Measurements from ENCODE around the gene DNAAF2. TPM values are rescaled to one million over a fixed set of nuclear protein-coding genes. Genes with fewer than 3 reads are reported as not detected.

DNAAF2 gene
- total RNA-seq, 1 donor from 2014 or later = 7.3 TPM

DNA sequence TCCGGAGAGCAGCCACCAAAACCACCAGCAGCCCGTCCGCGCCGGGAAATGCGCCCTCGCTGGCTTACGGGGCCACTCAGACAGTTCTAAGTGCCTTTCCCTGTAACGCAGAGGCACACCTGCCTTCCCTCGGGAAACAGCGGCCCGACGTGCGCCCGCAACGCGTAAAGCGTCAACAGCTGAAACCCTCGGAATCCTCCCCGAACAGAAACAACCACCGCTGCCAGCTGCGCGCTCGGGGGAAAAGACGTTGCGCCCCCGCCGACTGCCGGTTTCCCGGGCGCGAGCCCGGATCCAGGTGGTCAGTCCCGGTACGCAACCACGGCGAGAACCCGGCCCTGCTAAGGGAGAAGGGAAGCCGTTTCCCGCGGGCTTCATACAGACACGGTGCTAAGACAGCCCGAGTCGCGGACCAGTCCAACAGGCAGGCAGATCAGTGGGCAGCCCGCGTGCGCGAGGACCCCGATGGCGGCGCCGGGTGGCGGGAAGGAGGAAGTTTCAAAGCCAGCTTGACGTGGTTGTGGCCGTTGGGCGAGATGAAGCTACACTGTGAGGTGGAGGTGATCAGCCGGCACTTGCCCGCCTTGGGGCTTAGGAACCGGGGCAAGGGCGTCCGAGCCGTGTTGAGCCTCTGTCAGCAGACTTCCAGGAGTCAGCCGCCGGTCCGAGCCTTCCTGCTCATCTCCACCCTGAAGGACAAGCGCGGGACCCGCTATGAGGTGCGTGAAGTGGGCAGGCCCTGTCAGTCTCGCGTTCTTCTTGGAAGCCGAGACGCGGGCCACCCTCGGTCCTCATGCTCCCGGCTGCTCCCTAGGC is 36.4 kb downstream of the DNAAF2 start, which contains the start of gene LRR1:
TSS of gene LRR1 (plus strand) at position 456 of the 816 bp plus-strand sequence. CDS start at position 537, 81 bp downstream.
- Mint-ChIP-seq H3K4me3 (ENCODE audit: unreplicated experiment) (peak within 1 kb of the TSS; percentile 93), H3K4me1 (ENCODE audit: unreplicated experiment) (peaks cover 22% of the 10 kb centered on the region), H3K36me3 (ENCODE audit: unreplicated experiment) (no peaks in the 10 kb centered on the region), H3K27ac (ENCODE audit: unreplicated experiment) (peak within 1 kb of the TSS; percentile 95), H3K9me3 (ENCODE audit: unreplicated experiment) (no peaks in the 10 kb centered on the region), H3K27me3 (ENCODE audit: unreplicated experiment) (no peaks in the 10 kb centered on the region)
- DNase-seq (ENCODE audit: extremely low spot score, unreplicated experiment) = peak; percentile 95
- TF ChIP-seq, protein P1, sequence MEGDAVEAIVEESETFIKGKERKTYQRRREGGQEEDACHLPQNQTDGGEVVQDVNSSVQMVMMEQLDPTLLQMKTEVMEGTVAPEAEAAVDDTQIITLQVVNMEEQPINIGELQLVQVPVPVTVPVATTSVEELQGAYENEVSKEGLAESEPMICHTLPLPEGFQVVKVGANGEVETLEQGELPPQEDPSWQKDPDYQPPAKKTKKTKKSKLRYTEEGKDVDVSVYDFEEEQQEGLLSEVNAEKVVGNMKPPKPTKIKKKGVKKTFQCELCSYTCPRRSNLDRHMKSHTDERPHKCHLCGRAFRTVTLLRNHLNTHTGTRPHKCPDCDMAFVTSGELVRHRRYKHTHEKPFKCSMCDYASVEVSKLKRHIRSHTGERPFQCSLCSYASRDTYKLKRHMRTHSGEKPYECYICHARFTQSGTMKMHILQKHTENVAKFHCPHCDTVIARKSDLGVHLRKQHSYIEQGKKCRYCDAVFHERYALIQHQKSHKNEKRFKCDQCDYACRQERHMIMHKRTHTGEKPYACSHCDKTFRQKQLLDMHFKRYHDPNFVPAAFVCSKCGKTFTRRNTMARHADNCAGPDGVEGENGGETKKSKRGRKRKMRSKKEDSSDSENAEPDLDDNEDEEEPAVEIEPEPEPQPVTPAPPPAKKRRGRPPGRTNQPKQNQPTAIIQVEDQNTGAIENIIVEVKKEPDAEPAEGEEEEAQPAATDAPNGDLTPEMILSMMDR (IDR thresholded peaks at IDR 0.05) = peak; percentile 7

- TF ChIP-seq, protein P1 (IDR thresholded peaks at IDR 0.05) = no peak
- Mint-ChIP-seq H3K4me3 (ENCODE audit: unreplicated experiment) (peak overlapping the region; percentile 93), H3K36me3 (ENCODE audit: unreplicated experiment) (no peaks in the 10 kb centered on the region), H3K4me1 (ENCODE audit: unreplicated experiment) (peaks cover 22% of the 10 kb centered on the region), H3K27me3 (ENCODE audit: unreplicated experiment) (no peaks in the 10 kb centered on the region), H3K27ac (ENCODE audit: unreplicated experiment) (peak overlapping the region; percentile 95), H3K9me3 (ENCODE audit: unreplicated experiment) (no peaks in the 10 kb centered on the region)
- DNase-seq (ENCODE audit: extremely low spot score, unreplicated experiment) = peak; percentile 59
Observed at GRCh38 chr14:49598189-49598484, 36.9 kb downstream of the DNAAF2 start.

- Mint-ChIP-seq H3K36me3 (ENCODE audit: unreplicated experiment) (no peaks in the 10 kb centered on the region), H3K27me3 (ENCODE audit: unreplicated experiment) (no peaks in the 10 kb centered on the region), H3K27ac (ENCODE audit: unreplicated experiment) (no peak overlapping the region), H3K4me3 (ENCODE audit: unreplicated experiment) (no peak overlapping the region), H3K4me1 (ENCODE audit: unreplicated experiment) (peaks cover 16% of the 10 kb centered on the region), H3K9me3 (ENCODE audit: unreplicated experiment) (no peaks in the 10 kb centered on the region)
- TF ChIP-seq, protein P1 (IDR thresholded peaks at IDR 0.05) = no peak
- no peak for DNase-seq (ENCODE audit: extremely low spot score, unreplicated experiment)
Observed at GRCh38 chr14:49594347-49595091, 40.5 kb downstream of the DNAAF2 start.

- no peaks in the 10 kb centered on the region for H3K36me3 Mint-ChIP-seq (ENCODE audit: unreplicated experiment)
Observed at GRCh38 chr14:49593016-49593415, 42.0 kb downstream of the DNAAF2 start.

More at GRCh38 chr14:49593016-49593415, 42.0 kb downstream of the DNAAF2 start:
- TF ChIP-seq, protein P1 (IDR thresholded peaks at IDR 0.05) = no peak
- Mint-ChIP-seq H3K4me3 (ENCODE audit: unreplicated experiment) (no peak overlapping the region), H3K27ac (ENCODE audit: unreplicated experiment) (no peak overlapping the region), H3K4me1 (ENCODE audit: unreplicated experiment) (peaks cover 13% of the 10 kb centered on the region), H3K27me3 (ENCODE audit: unreplicated experiment) (no peaks in the 10 kb centered on the region), H3K9me3 (ENCODE audit: unreplicated experiment) (no peaks in the 10 kb centered on the region)
- no peak for DNase-seq (ENCODE audit: extremely low spot score, unreplicated experiment)

Data from osteocyte (in vitro differentiated cells).